Testis (tissue), 5 donors: ENCODE results near the gene IL3. TPM values are rescaled to one million over a fixed set of nuclear protein-coding genes. Genes with fewer than 3 reads are reported as not detected.

ENCODE experiments used
- DNase-seq: peaks from one replicate; pipeline ENCODE4 v3.0.0-alpha.2; 2019
- H3K27ac ChIP-seq, 2 donors: fragments of 200-600 bp; sonication (generic); one replicate each; pipeline ENCODE4 v1.5.1; 2019
- H3K27me3 ChIP-seq: fragments of 200-600 bp; sonication (generic); one replicate; pipeline ENCODE4 v1.5.1; 2019
- H3K36me3 ChIP-seq: fragments of 200-600 bp; sonication (generic); one replicate; pipeline ENCODE4 v1.5.1; 2017; ENCODE audit warnings: low read depth; ENCODE audit errors: missing control alignments
- H3K4me1 ChIP-seq: fragments of 200-600 bp; sonication (generic); one replicate; pipeline ENCODE4 v1.5.1; 2019
- H3K4me3 ChIP-seq, 2 donors: fragments of 200-600 bp; sonication (generic); one replicate each; pipeline ENCODE4 v1.5.1; 2017 to 2019
- H3K9me3 ChIP-seq: fragments of 200-600 bp; sonication (generic); one replicate; pipeline ENCODE4 v1.5.1; 2017
- CTCF ChIP-seq, 3 experiments: fragments of 450-650 bp in 2 of 3; fragments of 200-600 bp in 1 of 3; sonication (generic) in 1 of 3; IDR thresholded peaks; one replicate each; pipeline ENCODE4 v1.5.1; 2016 to 2019; ENCODE audit warnings: antibody characterized with exemption in 3 of 3, mild to moderate bottlenecking in 2 of 3, moderate library complexity in 1 of 3
- POLR2A ChIP-seq: fragments of 450-650 bp; IDR thresholded peaks from one replicate; pipeline ENCODE4 v1.6.1; 2017; ENCODE audit warnings: antibody characterized with exemption, mild to moderate bottlenecking, moderate library complexity
- WGBS, 2 donors: methylation state at CpG; one replicate each; pipeline ENCODE4 v1.1.5; 2018; 5-methylcytosine and 5-hydroxymethylcytosine counted together
- intact Hi-C: fragments of 100-400 bp; cut with DNase I; formaldehyde crosslinking; loops from one replicate; pipeline ENCODE4 v1.15.1; 2023; ENCODE audit warnings: low total_unique reads
- long read RNA-seq, 2 donors: transcript quantifications; one replicate each; lab custom pipeline, GENCODE V29; 2026
- polyA plus RNA-seq: library from polyadenylated mRNA; stranded (reverse); fragments of 350-450 nt; fragmentation: Illumina TruSeq; extraction: RNeasy Lipid Tissue Mini Kit (QIAGEN cat#74804); gene quantifications from one replicate; pipeline ENCODE4 v1.2.3, GENCODE V29; 2014; ENCODE audit warnings: low read depth, low replicate concordance; ENCODE audit not compliant: insufficient read depth
- total RNA-seq, 2 donors: library from RNA; depleted of rRNA; stranded (reverse); fragments of >200 nt; gene quantifications; one replicate each; pipeline ENCODE4 v1.2.3, GENCODE V29; 2016

Gene IL3, protein sequence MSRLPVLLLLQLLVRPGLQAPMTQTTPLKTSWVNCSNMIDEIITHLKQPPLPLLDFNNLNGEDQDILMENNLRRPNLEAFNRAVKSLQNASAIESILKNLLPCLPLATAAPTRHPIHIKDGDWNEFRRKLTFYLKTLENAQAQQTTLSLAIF
- under 1 TPM in 1 of 2 donors, not detected in 1; 0.39 TPM for total RNA-seq
- polyA plus RNA-seq, result not detected
- long read RNA-seq, donor 1, result 0 reads
- long read RNA-seq, donor 2, result 0 reads

- Histone ChIP-seq H3K4me1 (no peaks in the 10 kb centered on the region), H3K4me3 (no peak within 1 kb of the TSS), H3K27me3 (no peaks in the 10 kb centered on the region), H3K36me3 (no peaks in the 10 kb centered on the region), H3K9me3 (no peaks in the 10 kb centered on the region), H3K27ac (no peak within 1 kb of the TSS)
- WGBS, 2 donors, result 92 to 96% methylated on average over 14 to 16 of the region's 16 CpGs
- DNase-seq, result peak; percentile 2
- TF ChIP-seq CTCF (IDR thresholded peaks at IDR 0.05) (no peak), POLR2A (no peak)
- intact Hi-C loops, result no loop called here
These were observed at the start of gene IL3 for GRCh38 chr5:132060501-132061161. IL3 (plus strand) TSS chr5:132060655; CDS start chr5:132060707, 52 bp downstream.

- Histone ChIP-seq H3K9me3 (no peaks in the 10 kb centered on the region), H3K27me3 (no peaks in the 10 kb centered on the region), H3K27ac (no peak overlapping the region), H3K4me1 (peaks cover 4% of the 10 kb centered on the region), H3K4me3 (peak overlapping the region; percentile 56), H3K36me3 (no peaks in the 10 kb centered on the region)
- no peak for DNase-seq
- WGBS, 2 donors, result 7 to 11% methylated on average over 7 to 40 of the region's 46 CpGs
- intact Hi-C loops, result no loop called here
- no peak for TF ChIP-seq CTCF (IDR thresholded peaks at IDR 0.05)
- TF ChIP-seq POLR2A, result no peak
These were observed 49.4 kb upstream of the IL3 start for GRCh38 chr5:132010989-132011621.

- Histone ChIP-seq H3K4me1 (peaks cover 4% of the 10 kb centered on the region), H3K27me3 (no peaks in the 10 kb centered on the region), H3K9me3 (no peaks in the 10 kb centered on the region), H3K4me3 (peak within 1 kb of the TSS; percentile 56), H3K36me3 (no peaks in the 10 kb centered on the region), H3K27ac (no peak within 1 kb of the TSS)
- 4 to 64% methylated on average over 3 to 49 of the region's 63 CpGs for WGBS, 2 donors
- intact Hi-C loops, result no loop called here
- DNase-seq, result peak; percentile 25
- TF ChIP-seq CTCF (IDR thresholded peaks at IDR 0.05) (no peak), POLR2A (no peak)
These were observed 48.7 kb upstream of the IL3 start, which contains the start of gene ACSL6 for GRCh38 chr5:132011622-132012343. ACSL6 (minus strand) TSS chr5:132011658; CDS start chr5:132011553, 105 bp downstream.

DNA sequence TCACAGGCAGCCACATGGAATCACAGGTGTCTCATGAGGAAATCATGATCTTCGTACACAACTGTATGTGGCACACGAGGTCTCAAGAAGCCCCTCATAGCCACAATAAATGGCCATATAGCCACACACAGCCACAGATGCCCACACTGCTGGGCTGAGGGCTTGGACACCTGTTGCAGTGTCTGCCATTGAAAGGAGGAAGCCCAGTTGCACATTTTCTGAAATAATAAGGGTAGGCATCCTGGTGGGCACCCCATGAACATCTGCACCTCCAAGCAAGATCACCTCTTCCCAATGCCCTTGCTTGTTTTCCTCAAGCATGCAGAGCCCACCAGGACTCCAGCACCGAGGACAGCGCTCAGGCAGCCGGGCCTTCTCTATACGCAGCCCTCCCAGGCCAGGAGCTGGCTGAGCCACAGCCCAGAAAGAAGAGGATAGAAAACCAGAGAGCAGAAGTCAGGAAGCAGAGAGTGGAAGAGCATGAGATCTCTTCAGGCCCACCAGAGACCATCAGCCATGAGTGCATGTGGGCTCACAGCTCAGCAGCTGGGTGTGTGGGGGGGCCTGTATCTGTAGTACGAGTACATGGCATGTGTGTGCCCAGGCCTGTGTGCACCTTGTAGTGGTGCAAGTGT is 48.0 kb upstream of the IL3 start:
- peak overlapping the region in 1 of 2 donors; percentile 56 for H3K4me3 ChIP-seq
- peak; percentile 73 for DNase-seq
- intact Hi-C loops, result no loop called here
- no peaks in the 10 kb centered on the region for H3K27me3 ChIP-seq
- no peak overlapping the region for H3K27ac ChIP-seq
- no peak for TF ChIP-seq POLR2A
- no peak for TF ChIP-seq CTCF (IDR thresholded peaks at IDR 0.05)
- peaks cover 4% of the 10 kb centered on the region for H3K4me1 ChIP-seq
- 11 to 30% methylated on average over 7 of the region's 7 CpGs for WGBS, 2 donors
- no peaks in the 10 kb centered on the region for H3K9me3 ChIP-seq
- no peaks in the 10 kb centered on the region for H3K36me3 ChIP-seq
